Ovary (tissue), 9 donors: ENCODE results near the gene NME7. TPM values are rescaled to one million over a fixed set of nuclear protein-coding genes. Genes with fewer than 3 reads are reported as not detected.

Experiments used
- DNase-seq, 5 donors: peaks; one replicate each; pipeline ENCODE4 v3.0.0-alpha.2; 2019 to 2020
- H3K27ac ChIP-seq, 2 donors: fragments of 200-600 bp; one replicate each; pipeline versions ENCODE4 v1.5.1 to v1.8.0; 2019 to 2022
- H3K27me3 ChIP-seq: fragments of 200-600 bp; one replicate; pipeline ENCODE4 v1.8.0; 2022
- H3K36me3 ChIP-seq: fragments of 200-600 bp; sonication (generic); one replicate; pipeline ENCODE4 v1.5.1; 2019
- H3K4me1 ChIP-seq: one replicate; pipeline ENCODE4 v1.8.1; 2013; ENCODE audit warnings: mild to moderate bottlenecking, moderate library complexity; ENCODE audit not compliant: insufficient read depth
- H3K4me3 ChIP-seq: fragments of 200-600 bp; sonication (generic); one replicate; pipeline ENCODE4 v1.5.1; 2017
- H3K9me3 ChIP-seq, 2 donors: fragments of 200-600 bp in 1 of 2; sonication (generic) in 1 of 2; one replicate each; pipeline versions ENCODE4 v1.5.1 to v1.8.1; 2013 to 2019; ENCODE audit warnings: mild to moderate bottlenecking in 1 of 2, moderate library complexity in 1 of 2
- CTCF ChIP-seq, 3 donors: fragments of 450-650 bp in 2 of 3; fragments of 200-600 bp in 1 of 3; IDR thresholded peaks; one replicate each; pipeline versions ENCODE4 v1.5.1 to v1.8.0; 2016 to 2022; ENCODE audit warnings: antibody characterized with exemption in 3 of 3, mild to moderate bottlenecking in 1 of 3
- EP300 ChIP-seq: sonication (generic); formaldehyde crosslinking; IDR thresholded peaks from one replicate; pipeline ENCODE4 v1.6.1; 2017; ENCODE audit warnings: antibody characterized with exemption
- POLR2A ChIP-seq: fragments of 450-650 bp; IDR thresholded peaks from one replicate; pipeline ENCODE4 v1.6.1; 2017; ENCODE audit warnings: antibody characterized with exemption, mild to moderate bottlenecking, moderate library complexity
- WGBS, 3 donors: extraction: QIAGEN DNeasy Blood & Tissue Kit in 1 of 3; methylation state at CpG; one replicate each; pipeline versions ENCODE4 v1.1.5 to v1.1.7; 2013 to 2017; 5-methylcytosine and 5-hydroxymethylcytosine counted together
- intact Hi-C, 4 donors: fragments of 100-400 bp; cut with DNase I; formaldehyde crosslinking; loops; one replicate each; pipeline versions ENCODE4 v1.11.0 to v1.15.1; 2022 to 2023
- polyA plus RNA-seq, 2 donors: library from polyadenylated mRNA; stranded (reverse); fragments of 200-250 nt in 1 of 2; fragments of 350-450 nt in 1 of 2; fragmentation: Illumina TruSeq in 1 of 2; extraction: RNeasy Lipid Tissue Mini Kit (QIAGEN cat#74804) in 1 of 2; gene quantifications; one replicate each; pipeline ENCODE4 v1.2.3, GENCODE V29; 2013 to 2014
- total RNA-seq, 7 donors: library from RNA; depleted of rRNA in 2 of 7; stranded (reverse); fragments of >200 nt in 2 of 7; fragmentation: NEBNext Ultra II Directional in 3 of 7; extraction: Animal tissue kit (Norgen Biotek cat#: 25700) in 3 of 7; gene quantifications; one replicate each; pipeline versions ENCODE4 v1.1.0 to v1.2.4, GENCODE V29; 2016 to 2023
- donor health status: DM: no; HTN: no; CAD: no; lungs with moderate emphysema.
- donor health status: DM: no; HTN: no; CAD: no.
- donor health status: Bipolar disorder and iron deficiency.
- donor health status: DM: yes; HTN: yes; CAD: no.
- donor health status: DM: no; HTN: no; CAD: no.
- donor health status: DM: yes; HTN: yes; CAD: no.

Gene NME7
- total and polyA plus RNA-seq, 9 donors = 14.2 to 30.0 (median 18.4) TPM

DNA sequence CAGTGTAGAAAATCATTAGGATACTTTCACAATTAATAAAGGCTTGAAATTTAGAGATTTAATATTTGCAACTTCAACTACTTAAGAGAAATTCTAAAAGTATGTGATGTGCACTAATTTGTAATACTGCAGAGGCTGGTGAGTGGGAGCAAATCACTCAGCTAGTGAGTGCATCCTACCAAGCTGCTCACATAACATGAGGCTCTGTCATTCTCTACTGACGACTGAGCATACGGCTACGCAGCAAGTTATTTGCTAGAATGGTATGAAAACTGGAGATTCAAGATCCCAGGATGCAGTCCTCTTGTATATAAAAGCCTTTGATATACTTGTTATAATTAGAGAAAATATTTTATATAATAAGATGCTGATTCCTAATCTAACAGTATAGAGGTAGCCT lies 171.0 kb downstream of the NME7 start:
- Histone ChIP-seq H3K27ac (no peak overlapping the region), H3K27me3 (no peaks in the 10 kb centered on the region), H3K36me3 (no peaks in the 10 kb centered on the region), H3K4me3 (no peak overlapping the region), H3K4me1 (peaks cover 4% of the 10 kb centered on the region), H3K9me3 (no peaks in the 10 kb centered on the region)
- no peak for DNase-seq
- WGBS, 3 donors = 96 to 97% (median 97%) methylated on average over 3 of the region's 3 CpGs
- intact Hi-C loops = no loop called here
- TF ChIP-seq CTCF (IDR thresholded peaks at IDR 0.05) (no peak), POLR2A (no peak), EP300 (no peak)

- Histone ChIP-seq H3K9me3 (no peaks in the 10 kb centered on the region), H3K27ac (no peak overlapping the region), H3K27me3 (no peaks in the 10 kb centered on the region), H3K36me3 (no peaks in the 10 kb centered on the region), H3K4me3 (no peak overlapping the region), H3K4me1 (peaks cover 4% of the 10 kb centered on the region)
- no peak for DNase-seq
- no peak for TF ChIP-seq CTCF (IDR thresholded peaks at IDR 0.05)
- TF ChIP-seq POLR2A = no peak
- no peak for TF ChIP-seq EP300
- intact Hi-C loops = no loop called here
- 96 to 98% (median 96%) methylated on average over 3 of the region's 3 CpGs for WGBS, 3 donors
These were observed 171.4 kb downstream of the NME7 start for GRCh38 chr1:169196161-169196560.

DNA sequence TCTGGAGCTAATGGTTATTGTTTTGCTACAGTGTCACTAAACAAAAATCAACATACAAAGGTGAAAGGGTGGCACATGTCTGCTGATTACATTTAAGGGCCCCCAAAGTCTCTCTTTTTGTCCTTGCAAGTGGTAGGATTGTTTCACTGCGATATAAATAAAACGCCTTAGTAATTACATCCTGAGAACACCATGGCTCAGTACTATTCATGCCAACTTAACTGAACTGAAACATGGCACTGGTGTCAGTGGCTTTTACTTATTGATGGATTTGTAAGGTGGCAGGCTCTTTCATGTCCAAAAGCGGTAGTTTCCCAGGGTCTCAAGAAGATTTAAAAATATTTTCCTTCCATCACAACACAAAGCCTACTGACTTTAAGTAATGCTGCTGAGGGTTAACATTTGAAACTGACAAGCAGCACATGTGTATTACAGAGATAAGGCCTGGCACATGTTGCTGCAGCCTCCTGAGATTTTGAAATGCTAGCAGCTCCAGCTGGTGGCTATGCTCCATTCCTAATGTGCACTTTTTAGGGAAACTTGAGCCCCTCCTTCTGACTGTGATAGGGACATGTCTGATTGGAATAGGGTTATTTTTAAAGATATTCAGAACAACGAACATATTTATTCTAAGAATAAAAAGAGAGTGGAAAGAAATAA lies 174.3 kb downstream of the NME7 start:
- Histone ChIP-seq H3K4me3 (no peak overlapping the region), H3K9me3 (no peaks in the 10 kb centered on the region), H3K27me3 (no peaks in the 10 kb centered on the region), H3K27ac (no peak overlapping the region), H3K4me1 (peaks cover 4% of the 10 kb centered on the region), H3K36me3 (no peaks in the 10 kb centered on the region)
- 17 to 35% (median 23%) methylated on average over 4 of the region's 4 CpGs for WGBS, 3 donors
- intact Hi-C loops = no loop called here
- no peak for TF ChIP-seq EP300
- peak in 1 of 3 donors; percentile 23 for TF ChIP-seq CTCF (IDR thresholded peaks at IDR 0.05)
- DNase-seq = peak; percentile 34 to 55 (median 42)

DNA sequence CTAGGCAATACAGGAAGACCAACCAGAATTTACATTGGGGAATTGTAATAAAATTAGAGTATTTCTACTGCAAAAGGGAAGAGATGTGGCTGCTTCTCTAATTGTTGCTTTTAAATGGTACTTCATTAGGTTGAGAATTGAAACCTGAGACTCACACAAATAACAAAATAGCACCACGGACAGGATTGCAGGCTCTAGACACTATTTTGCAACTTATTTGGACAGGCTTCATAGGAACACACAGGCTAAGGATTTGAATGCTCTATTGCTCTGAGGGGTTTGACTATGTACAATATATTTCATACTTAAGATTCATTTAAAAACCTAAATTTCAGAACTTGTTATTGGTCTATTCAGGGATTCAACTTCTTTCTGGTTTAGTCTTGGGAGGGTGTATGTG lies 181.5 kb downstream of the NME7 start:
- TF ChIP-seq CTCF (IDR thresholded peaks at IDR 0.05) (no peak), EP300 (no peak), POLR2A (no peak)
- H3K36me3 ChIP-seq = no peaks in the 10 kb centered on the region
- H3K27ac ChIP-seq = no peak overlapping the region
- H3K4me1 ChIP-seq = no peaks in the 10 kb centered on the region
- no peaks in the 10 kb centered on the region for H3K9me3 ChIP-seq
- no peak overlapping the region for H3K4me3 ChIP-seq
- H3K27me3 ChIP-seq = no peaks in the 10 kb centered on the region
- WGBS, 3 donors = 11 to 23% (median 11%) methylated on average over 1 of the region's 1 CpG
- DNase-seq = no peak
- intact Hi-C loops = no loop called here
